Activated naive CD4-positive, alpha-beta T cell treated with Interleukin-2 at 50 U/mL for 16 hours (primary cell): ENCODE measurements around the gene SMAD6.

Experiments
- DNase-seq: peaks from one replicate; pipeline ENCODE4 v3.0.0-alpha.2; 2020

The SMAD6 gene

DNA sequence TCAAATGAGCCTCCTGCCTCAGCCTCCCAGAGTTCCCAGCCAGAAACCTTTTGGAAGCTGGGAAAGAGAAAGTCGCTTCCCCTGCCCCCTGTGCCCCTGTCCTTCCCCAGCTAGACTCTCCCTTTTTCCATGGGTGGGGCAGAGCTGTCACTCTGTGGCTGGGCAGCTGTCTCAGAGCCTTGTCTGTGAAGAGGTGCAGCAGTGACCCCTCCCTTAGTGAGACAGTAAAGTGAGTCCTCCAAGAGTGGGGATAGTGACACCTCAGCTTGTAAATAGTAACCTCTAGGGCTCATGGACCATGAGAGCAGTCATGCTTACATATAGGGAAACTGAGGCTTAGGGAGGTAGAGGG is 76.3 kb downstream of the SMAD6 start:
- DNase-seq: no peak

DNA sequence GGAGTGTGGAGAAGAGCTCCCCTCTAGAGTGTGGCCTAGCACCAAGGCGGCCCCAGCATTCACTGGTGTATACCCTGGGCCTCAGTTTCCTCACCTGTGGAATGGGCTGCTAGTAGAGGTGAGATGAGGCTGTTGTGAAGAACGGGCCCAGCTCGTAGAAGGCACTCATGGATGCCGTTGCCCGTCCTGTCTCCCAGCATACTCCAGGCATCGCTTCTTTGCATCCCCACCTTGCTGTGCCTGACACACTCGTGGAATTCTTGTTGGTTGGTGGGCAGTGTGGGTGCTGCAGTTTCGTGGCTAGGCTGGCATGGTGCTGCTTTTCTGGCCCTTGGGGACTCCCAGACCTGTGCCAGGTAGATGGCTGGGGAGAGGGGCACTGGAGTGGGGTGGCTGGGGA is 76.7 kb downstream of the SMAD6 start:
- DNase-seq: no peak

DNA sequence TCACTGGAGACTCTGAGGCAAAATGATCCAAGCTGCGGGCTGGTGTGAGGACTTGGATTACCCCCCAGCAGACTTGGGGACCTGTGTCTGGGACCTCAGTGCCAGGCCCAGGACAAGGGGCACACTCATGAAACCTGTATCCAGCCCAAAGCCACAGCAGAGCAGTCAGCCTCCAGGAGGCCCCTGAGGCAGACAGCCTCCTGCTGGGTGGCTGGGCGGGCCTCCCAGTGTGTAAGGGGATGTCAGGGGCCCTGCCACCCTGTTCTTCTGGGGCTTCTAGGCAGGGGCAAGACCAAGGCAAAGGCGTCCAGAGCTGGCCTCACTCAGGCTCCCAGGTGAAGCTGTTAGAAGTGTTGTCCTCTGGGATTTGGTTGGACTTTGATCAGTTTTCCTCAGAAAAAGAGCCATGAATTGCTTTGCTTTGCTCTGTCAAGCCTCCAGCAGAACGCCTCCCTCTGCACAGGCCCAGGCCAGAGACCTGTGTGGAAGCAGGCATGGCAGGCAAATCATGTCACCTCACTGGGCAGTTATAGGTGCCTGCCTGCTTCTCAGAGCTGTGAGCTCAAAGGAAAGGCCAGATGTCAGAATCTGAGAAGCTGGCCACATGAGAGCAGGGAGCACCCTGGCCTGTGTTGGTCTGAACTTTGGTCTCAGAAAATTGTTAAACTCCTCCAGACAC is 77.4 kb downstream of the SMAD6 start:
- DNase-seq: no peak

DNA sequence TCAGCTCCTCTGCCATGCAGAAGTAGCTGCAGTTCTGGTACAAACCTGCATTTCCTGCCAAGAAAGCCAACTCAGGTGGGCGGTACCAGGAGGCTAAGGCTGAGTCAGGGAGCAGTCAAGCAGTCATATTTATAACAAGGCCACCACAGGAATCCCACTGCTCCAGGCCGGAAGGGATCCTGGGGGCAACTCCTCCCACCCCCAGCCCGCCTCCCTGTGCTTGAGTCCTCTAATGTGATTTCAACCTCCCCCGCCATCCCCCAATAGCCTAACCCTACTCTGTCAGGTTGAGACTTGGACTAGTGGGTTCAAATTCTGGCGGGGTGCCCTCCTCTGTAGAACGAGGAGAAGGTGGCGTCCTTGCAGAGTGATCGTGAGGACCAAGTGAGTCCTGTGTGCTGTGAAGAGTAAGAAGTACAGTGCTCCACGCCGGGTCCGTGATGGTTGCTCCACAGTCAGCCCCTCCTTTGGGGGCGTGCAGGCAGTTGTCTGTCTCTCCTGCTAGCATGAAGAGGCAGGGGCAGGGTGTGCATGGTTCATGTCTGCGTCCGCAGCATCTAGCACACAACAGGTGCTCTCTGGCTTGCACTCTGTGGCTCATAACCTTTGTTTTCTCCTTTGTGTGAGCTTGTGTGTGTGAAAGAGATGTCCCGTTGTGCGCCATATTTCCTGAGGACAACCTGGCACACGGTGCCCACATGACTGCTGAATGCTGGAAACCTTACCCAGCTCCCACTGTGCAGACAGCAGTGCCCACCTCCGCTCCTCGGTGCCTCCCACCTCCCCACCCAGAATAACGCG is 78.3 kb downstream of the SMAD6 start:
- DNase-seq: no peak

DNA sequence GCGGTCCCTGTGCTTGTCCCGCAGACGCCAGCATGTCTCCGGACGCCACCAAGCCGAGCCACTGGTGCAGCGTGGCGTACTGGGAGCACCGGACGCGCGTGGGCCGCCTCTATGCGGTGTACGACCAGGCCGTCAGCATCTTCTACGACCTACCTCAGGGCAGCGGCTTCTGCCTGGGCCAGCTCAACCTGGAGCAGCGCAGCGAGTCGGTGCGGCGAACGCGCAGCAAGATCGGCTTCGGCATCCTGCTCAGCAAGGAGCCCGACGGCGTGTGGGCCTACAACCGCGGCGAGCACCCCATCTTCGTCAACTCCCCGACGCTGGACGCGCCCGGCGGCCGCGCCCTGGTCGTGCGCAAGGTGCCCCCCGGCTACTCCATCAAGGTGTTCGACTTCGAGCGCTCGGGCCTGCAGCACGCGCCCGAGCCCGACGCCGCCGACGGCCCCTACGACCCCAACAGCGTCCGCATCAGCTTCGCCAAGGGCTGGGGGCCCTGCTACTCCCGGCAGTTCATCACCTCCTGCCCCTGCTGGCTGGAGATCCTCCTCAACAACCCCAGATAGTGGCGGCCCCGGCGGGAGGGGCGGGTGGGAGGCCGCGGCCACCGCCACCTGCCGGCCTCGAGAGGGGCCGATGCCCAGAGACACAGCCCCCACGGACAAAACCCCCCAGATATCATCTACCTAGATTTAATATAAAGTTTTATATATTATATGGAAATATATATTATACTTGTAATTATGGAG is 79.1 kb downstream of the SMAD6 start:
- DNase-seq: no peak

DNA sequence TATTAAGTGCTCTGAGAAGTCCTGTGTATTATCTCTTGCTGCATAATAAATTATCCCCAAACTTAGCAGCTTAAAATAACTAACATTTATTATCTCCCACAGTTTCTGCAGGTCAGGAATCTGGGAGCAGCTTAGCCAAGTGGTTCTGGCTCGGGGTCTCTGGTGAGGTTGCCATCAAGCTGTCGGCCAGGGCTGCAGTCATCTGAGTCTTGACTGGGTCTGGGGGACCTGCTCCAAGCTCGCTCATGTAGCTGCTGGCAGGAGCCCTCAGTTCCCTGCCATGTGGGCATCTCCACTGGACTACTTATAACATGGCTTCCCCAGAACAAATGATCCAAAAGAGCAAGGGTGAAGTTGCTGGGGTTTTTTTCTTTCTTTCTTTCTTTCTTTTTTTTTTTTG is 80.7 kb downstream of the SMAD6 start:
- DNase-seq: no peak

DNA sequence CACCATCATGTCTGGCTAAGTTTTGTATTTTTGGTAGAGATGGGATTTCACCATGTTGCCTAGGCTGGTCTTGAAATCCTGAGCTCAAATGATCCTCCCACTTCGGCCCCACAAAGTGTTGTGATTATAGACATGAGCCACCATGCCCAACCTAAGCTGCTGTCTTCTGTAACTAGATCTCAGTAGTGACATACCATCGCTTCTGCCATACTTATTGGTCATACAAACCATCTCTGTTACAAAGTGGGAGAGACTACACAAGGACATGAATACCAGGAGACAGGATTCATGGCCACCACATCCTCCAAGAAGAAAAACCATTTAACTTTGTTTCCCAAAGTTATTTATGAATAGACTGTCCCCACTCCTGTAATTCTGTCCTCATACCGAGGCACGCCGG is 81.3 kb downstream of the SMAD6 start:
- no peak for DNase-seq

DNA sequence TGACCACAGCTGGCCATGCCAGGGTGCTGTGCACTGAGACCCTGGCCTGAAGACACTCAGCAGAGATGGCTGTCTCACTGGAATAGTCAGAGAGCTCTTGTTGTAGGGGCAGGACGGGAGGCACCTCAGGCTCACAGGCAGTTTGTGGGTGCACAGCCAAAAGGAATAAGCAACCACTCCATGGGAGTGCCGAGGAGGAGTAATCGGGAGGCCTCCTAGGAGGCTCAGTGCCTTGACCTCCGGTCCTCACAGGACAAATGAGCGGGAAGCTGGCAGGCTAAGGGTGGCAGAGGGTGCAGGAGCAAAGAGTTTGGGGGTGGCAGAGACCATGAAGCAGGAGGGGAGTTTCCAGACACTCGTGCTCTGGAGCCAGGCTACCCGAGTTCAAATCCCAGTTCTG is 81.7 kb downstream of the SMAD6 start:
- no peak for DNase-seq

DNA sequence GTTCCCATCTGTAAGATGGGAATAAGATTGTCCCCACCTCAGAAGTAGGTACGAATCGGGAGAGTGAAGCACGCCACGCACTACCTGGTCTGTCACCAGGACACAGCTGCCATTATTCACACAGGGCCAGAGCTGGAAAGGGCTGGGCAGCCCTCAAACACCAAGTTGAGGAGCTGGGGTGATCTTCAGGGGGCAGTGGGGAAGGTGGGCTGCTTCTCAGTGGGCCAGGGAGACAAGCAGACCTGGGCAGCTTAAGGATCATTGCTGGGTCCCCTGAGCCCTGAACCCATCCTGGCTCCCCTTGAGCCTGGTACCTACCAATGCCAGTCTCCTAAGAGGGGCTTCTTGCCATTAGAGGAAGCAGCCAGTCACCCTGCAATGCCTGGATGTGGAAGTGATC is 82.1 kb downstream of the SMAD6 start:
- DNase-seq: no peak

DNA sequence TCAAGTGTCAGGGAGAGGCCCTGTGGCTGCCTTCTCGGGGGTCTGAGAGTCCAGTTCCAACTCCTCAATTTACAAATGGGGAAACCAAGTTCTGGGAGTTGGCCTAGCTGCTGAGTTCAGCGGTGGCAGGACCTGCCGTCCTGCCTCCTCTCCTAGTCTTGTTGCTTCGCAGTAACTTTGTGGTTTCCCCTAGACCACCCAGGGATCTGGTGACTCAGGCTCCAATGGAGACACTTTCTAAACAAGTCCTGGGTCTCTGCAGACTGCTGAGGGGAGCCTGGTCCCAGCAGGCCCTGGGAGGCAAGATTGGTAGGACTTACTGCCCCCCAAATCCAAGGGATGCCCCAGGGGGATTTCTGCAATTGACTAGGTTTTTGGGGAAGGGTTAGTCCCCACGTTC is 83.6 kb downstream of the SMAD6 start:
- DNase-seq: no peak

DNA sequence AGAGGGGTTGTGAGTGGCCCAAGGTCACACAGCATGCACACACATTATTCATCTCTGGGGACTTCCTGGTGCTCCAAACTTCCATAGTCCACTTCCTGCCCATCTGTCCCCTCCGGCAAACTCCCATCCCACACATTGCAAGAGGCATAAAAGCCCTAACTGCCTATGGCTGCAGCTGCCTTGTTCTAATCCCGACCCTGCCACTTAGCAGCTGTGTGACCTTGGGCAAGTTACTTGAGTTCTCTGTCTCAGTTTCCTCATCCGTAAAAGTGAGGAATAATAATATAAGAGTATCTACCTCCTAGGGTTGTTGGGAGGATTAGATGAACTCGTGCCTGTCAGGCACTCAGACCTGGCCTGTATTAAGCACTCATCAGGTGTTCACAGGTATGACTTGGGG is 84.2 kb downstream of the SMAD6 start:
- no peak for DNase-seq

DNA sequence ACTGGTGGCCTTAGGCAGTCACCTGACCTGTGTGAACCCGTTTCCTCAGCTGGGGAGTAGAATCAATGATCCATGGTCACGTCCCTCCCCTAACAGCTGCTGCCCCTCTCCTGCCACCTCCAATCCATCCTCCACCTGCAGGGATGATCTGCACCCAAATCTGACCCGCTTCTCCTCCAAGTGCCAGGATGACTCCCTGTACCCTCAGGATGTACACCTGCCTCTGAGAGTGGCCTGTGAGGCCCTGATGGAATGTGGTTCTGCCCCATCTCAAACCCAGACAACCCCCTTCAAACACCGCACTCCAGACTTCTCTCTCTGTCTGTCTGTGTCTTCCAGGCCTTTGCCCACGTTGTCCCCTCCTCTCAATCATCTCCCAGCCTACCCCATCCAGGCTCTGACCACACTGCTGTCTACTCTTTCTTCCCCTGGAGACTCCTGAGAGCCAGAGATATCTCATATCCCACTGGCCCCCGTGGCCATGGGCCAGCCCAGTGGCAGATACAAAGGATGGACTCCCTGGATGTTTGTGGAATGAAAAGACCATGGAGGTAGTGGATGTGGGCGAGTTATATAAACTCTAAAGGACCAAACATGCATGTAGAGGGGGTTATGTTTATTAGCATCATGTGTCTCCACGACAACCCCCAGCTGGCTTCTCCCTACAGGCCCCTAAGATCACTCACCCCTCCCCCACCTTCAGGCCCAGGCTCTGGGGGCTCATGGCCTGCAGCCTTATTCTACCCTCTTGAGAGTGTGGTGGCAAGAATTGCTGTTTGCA is 84.9 kb downstream of the SMAD6 start:
- no peak for DNase-seq

DNA sequence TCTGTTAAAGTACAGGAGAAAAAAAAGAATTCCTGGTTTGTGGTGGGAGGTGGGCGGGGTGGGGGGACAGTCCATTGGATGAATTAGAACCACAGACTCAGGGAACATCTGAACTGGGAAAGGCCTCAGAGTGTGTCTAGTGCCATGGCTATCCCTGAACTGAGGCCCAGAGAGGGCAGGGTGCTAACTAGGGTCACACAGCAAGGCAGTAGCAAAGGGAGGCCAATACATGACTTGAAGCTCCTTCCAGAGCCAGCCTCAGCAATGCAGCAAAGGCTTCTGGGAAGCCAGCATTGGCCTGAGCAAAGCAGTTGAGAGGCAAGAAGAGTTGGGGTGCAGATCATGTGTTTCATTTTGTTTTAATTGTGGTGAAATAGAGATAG is 85.4 kb downstream of the SMAD6 start:
- DNase-seq: no peak

DNA sequence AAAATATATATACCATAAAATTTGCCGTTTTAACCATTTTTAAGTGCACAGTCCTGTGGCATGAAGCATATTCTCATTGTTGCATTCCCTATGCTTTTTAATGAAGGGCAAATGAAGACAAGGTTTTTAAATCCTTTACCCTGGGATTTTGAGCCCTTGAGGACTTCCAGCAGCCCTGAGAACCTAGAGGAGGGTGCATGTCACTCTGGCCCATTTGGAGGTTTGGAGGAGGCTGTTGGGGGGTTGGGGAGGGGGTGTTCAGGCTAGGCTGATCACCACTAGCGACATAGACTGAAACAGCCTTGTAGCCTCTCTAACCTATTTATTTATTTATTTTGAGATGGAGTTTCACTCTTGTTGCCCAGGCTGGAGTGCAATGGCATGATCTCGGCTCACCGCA is 86.0 kb downstream of the SMAD6 start:
- DNase-seq: no peak

DNA sequence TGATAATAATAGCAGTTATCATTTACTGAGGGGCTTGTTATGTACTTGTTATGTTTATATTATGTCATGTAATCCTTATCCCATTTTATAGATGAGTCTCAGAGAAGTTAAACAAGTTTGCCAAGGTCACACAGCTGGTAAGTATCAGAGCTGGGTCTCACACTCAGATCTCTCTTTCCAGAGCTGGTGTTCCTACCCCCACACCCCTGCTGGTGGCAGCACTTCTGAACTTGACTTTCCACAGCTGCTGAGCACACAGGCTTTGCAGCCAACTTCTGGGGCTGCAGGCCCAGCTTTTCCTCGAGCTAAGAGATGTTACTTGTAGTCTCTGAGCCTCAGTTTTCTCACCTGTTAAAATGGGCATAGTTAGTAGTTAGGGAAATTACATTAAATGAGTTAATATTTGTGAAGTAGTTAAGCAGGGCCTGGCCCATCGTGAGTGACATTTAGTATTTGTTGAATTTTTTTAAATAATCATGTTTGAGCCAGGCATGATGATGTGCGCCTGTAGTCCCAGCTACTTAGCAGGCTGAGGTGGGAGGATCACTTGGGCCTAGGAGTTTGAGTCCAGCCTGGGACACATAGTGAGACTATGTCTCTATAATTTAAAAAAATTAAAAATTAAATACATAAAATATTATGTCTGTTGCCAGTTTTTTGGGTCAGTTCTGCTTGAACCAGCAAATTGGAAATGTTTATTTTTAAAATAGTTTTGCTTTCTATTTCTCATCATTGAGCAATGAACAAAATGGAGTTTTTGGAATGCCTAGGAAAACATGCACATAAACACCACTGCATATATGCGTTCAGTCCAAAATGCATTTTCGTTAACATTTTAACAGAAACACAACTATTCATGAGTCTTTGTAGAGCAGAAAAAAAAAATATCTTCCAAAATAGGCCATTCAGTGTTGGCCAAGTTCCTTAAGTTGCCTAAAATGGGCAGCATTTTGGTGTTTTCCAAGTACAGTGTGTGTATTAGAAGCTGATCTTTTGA is 87.3 kb downstream of the SMAD6 start:
- no peak for DNase-seq

DNA sequence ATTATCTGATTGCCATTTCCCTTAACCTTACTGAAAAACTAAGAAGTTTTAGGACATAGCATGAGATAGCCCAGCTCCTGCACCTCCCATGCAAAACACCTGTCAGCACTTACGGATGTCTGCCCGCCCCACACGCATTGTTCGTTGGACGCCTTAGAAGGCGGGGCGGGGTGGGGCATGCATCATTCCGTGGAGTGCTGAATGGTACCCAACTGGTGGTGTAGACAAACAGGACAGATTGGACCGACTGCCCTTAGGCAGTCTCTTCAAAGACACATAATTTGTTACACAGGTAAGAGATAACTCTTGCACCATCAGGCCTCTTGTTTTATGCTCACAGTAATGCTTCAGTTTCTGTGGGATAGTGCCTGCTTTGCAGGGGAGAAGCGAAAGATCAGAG is 93.8 kb downstream of the SMAD6 start:
- no peak for DNase-seq

DNA sequence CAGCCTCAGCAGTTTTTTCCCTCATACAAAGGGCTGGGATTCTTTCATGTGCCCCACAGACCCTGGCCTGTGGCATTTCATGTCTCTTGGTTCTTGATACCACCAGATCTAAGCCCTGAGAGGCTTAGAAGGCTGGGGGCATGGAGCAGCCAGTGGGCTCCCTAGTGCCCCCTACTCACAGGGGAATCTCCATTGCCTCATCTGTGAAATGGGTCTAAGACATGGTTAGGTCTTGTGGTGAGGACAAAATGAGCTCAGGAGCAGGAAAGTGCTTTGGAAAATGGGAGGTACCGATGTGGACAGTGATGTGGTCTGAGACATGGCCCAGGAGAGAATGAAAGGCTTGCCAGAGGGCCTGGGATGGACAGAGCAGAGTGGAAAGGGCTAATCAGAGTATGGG is 94.3 kb downstream of the SMAD6 start:
- DNase-seq: no peak

DNA sequence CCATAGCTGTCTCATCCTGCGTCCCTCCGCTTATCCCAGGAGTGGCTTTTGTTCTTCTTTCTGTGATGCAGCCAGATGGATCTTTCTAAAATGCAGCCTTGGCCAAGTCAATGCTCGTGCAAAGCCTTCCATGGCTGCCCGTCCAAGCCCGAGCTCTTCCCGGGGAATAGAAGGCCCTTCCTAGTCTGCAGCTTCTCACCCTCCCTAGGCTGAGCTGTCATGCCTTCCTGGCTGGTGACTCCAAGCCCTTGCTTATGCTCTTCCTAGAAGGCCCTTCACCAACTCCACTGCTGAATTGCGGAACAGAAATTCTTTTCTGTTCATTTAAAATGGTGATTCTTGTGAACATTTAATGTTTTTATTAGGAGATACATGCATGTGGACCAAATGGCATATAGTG is 95.9 kb downstream of the SMAD6 start:
- no peak for DNase-seq

DNA sequence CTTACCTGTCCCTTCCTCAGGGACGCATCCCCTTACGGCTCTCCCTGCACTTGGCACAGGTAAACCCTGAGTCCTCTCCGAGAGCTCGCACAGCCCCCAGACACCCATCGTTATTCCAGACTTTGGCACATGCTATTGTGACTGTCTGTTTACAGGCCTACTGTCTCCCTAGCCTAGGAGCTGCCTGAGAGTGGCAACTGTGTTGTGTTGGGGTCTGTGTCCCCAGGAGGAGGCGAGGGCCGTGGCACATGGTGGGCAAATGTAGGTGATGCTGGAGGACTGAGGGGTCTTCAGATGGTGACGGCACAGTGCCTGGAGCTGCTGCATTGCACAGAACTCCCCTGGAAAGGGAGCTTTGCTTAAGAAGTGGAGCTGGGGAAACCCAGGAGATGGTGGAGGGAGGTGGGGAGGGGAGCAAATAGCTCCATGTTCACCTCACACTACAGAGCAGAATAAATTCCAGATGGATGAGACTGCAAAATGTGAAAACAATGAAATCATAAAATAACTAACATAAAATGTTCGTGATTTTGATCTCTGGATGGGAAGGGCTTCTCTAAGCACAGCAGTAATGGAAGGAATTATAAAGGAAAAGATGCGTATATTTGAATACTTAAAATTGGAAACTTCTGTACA is 96.5 kb downstream of the SMAD6 start:
- no peak for DNase-seq

DNA sequence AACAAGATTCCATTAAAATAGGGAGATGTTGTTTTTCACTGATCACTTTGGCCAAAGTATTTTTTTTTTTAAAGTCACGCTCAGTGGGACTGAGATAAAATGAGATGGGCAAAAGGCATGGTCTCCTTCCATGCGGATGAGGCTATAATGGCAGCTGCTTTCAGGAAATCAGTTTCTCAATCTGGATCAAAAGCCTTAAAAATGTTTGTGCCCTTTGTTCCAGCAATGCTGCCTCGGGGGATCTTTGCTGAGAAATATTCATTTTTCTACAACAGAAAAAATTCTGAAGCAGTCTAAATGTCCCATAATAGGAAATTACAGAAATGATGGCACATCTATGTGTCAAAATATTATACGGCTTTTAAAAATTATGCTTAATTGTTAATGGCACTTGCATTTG is 97.2 kb downstream of the SMAD6 start:
- no peak for DNase-seq

DNA sequence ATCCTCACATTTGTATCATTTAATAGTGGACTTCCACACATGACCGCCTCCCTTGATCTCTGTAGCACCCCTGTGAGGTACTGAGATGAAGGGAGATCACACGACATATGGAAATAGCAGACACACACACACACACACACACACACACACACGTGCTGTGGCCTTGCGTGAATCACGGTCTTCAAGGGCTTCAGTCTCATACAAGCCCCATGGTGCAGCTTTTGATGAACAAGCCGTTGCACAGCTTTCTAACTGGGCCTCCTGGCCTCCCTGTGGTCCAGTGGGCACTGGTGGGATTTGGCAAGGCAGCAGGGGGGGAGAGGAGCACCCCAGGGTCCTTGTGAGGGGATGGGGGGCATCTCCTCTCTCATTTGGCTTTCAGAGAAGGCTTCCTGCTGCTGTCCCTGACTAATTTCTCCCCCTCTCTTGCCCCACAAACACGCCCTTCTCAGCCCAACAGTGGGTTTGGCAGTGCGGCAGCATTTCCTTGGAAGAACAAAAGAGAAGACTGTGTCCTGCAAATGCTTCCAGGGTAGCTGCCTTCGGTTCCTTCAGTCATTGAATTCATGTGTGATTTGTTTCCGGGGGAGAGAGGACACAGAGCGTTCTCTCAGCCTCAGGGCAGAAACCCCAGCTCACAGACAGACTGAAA is 98.7 kb downstream of the SMAD6 start:
- DNase-seq: no peak
